ENCODE data around the gene KRT72. TPM values are rescaled to one million over a fixed set of nuclear protein-coding genes. Genes with fewer than 3 reads are reported as not detected.

KRT72 gene
- total and polyA plus RNA-seq, 2 experiments from 2014 or later: not detected

DNA sequence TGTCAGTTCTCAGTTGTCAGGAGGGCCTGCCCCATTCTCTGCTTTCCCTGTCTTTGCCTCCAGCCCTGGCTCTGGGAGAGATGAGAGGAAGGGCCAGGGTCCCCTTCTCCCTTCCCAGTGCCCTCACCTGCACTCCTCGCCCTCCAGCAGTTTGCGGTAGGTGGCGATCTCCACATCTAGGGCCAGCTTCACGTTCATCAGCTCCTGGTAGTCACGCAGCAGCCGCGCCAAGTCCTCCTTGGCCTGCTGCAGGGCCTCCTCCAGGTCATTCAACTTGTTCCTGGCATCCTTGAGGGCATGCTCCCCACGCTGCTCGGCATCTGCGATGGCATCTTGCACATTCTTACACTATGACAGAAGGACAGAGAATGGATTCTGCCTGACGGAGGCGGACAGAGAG is 45.4 kb upstream of the KRT72 start:
- Mint-ChIP-seq H3K9me3 (0 out of 3 replicates have a peak, but pooled peaks cover 2% of the 10 kb centered on the region), H3K27ac (no peak overlapping the region), H3K4me3 (no peak overlapping the region), H3K27me3 (ENCODE audit: insufficient read depth, low read depth, poor library complexity) (no peaks in the 10 kb centered on the region), H3K4me1 (no peaks in the 10 kb centered on the region), H3K36me3 (ENCODE audit: low read depth) (no peaks in the 10 kb centered on the region)
- Histone ChIP-seq H3K27ac (ENCODE audit: low read depth) (no peak overlapping the region), H4K20me1 (replicated peaks; ENCODE audit: insufficient read depth) (no peaks in the 10 kb centered on the region), H3K9me2 (ENCODE audit: insufficient read depth) (no peaks in the 10 kb centered on the region), H3K4me1 (ENCODE audit: insufficient read depth) (no peaks in the 10 kb centered on the region), H3K79me2 (replicated peaks; ENCODE audit: insufficient read depth) (no peaks in the 10 kb centered on the region), H3K27me3 (ENCODE audit: insufficient read depth) (no peaks in the 10 kb centered on the region), H3F3A (replicated peaks; ENCODE audit: low read depth) (no peaks in the 10 kb centered on the region), H3K4me2 (no peak overlapping the region), H2AFZ (no peak overlapping the region), H3K36me3 (ENCODE audit: insufficient read depth) (no peaks in the 10 kb centered on the region), H3K4me3 (no peak overlapping the region)
- TF ChIP-seq, protein P1, sequence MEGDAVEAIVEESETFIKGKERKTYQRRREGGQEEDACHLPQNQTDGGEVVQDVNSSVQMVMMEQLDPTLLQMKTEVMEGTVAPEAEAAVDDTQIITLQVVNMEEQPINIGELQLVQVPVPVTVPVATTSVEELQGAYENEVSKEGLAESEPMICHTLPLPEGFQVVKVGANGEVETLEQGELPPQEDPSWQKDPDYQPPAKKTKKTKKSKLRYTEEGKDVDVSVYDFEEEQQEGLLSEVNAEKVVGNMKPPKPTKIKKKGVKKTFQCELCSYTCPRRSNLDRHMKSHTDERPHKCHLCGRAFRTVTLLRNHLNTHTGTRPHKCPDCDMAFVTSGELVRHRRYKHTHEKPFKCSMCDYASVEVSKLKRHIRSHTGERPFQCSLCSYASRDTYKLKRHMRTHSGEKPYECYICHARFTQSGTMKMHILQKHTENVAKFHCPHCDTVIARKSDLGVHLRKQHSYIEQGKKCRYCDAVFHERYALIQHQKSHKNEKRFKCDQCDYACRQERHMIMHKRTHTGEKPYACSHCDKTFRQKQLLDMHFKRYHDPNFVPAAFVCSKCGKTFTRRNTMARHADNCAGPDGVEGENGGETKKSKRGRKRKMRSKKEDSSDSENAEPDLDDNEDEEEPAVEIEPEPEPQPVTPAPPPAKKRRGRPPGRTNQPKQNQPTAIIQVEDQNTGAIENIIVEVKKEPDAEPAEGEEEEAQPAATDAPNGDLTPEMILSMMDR (conservative IDR thresholded peaks at IDR 0.05; ENCODE audit: low read depth in 2 of 2): peak in 1 of 2 experiments; percentile 54; a peak in 2 of 4 replicates
- TF ChIP-seq CREB1 (CRISPR knock-in tag; IDR thresholded peaks at IDR 0.05; ENCODE audit: low read depth) (no peak), NANOG (IDR thresholded peaks at IDR 0.05; ENCODE audit: borderline replicate concordance) (no peak), JUNB (IDR thresholded peaks at IDR 0.05; ENCODE audit: unreplicated experiment) (no peak)
- DNase-seq (ENCODE audit: low spot score) (peak; percentile 21), ATAC-seq (peak; percentile 73)

DNA sequence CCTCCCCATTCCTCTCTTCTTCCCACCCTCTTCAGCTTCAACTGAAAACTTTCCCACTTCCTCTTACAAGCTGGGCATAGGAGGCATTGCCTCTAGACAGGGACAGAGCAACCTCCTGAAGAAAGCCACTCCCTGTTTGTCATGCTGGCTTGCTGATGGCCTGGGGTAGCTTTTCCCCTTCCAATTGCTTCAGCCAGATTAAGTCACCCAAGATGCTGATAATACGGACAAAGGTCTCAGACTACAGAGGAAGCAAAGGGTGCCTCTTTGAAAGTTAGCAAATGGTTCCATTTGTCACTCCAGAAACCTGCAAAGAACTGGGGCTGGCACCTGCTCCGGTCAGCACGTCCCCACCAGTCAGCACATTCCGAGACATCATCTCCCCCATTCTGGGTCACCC is 44.7 kb upstream of the KRT72 start:
- Mint-ChIP-seq H3K36me3 (ENCODE audit: low read depth) (no peaks in the 10 kb centered on the region), H3K4me3 (no peak overlapping the region), H3K4me1 (no peaks in the 10 kb centered on the region), H3K27ac (no peak overlapping the region), H3K9me3 (no peaks in the 10 kb centered on the region), H3K27me3 (ENCODE audit: insufficient read depth, low read depth, poor library complexity) (no peaks in the 10 kb centered on the region)
- no peak overlapping the region for H3K4me3 ChIP-seq
- H2AFZ ChIP-seq: no peak overlapping the region
- DNase-seq (ENCODE audit: low spot score) (no peak), ATAC-seq (no peak)
- no peaks in the 10 kb centered on the region for H3K9me2 ChIP-seq (ENCODE audit: insufficient read depth)
- no peak overlapping the region for H3K27ac ChIP-seq (ENCODE audit: low read depth)
- no peaks in the 10 kb centered on the region for H3K79me2 ChIP-seq (replicated peaks; ENCODE audit: insufficient read depth)
- H3K4me1 ChIP-seq (ENCODE audit: insufficient read depth): no peaks in the 10 kb centered on the region
- no peaks in the 10 kb centered on the region for H3K36me3 ChIP-seq (ENCODE audit: insufficient read depth)
- no peaks in the 10 kb centered on the region for H3F3A ChIP-seq (replicated peaks; ENCODE audit: low read depth)
- H4K20me1 ChIP-seq (replicated peaks; ENCODE audit: insufficient read depth): no peaks in the 10 kb centered on the region
- no peaks in the 10 kb centered on the region for H3K27me3 ChIP-seq (ENCODE audit: insufficient read depth)
- H3K4me2 ChIP-seq: no peak overlapping the region
- TF ChIP-seq, protein P1 (conservative IDR thresholded peaks at IDR 0.05; ENCODE audit: low read depth in 2 of 2): no peak
- no peak for TF ChIP-seq POLR2AphosphoS5 (IDR thresholded peaks at IDR 0.05; ENCODE audit: low read depth)
- TF ChIP-seq ZNF331 (CRISPR knock-in tag; IDR thresholded peaks at IDR 0.05; ENCODE audit: low read depth): no peak
- TF ChIP-seq, protein P2, sequence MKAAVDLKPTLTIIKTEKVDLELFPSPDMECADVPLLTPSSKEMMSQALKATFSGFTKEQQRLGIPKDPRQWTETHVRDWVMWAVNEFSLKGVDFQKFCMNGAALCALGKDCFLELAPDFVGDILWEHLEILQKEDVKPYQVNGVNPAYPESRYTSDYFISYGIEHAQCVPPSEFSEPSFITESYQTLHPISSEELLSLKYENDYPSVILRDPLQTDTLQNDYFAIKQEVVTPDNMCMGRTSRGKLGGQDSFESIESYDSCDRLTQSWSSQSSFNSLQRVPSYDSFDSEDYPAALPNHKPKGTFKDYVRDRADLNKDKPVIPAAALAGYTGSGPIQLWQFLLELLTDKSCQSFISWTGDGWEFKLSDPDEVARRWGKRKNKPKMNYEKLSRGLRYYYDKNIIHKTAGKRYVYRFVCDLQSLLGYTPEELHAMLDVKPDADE (IDR thresholded peaks at IDR 0.05): no peak
- no peak for TF ChIP-seq EZH2 (IDR thresholded peaks at IDR 0.05; ENCODE audit: low read depth, unreplicated experiment)
- TF ChIP-seq EZH2phosphoT487 (IDR thresholded peaks at IDR 0.05; ENCODE audit: unreplicated experiment): no peak
- TF ChIP-seq NANOG (IDR thresholded peaks at IDR 0.05; ENCODE audit: borderline replicate concordance): no peak
- no peak for TF ChIP-seq STAT1 (IDR thresholded peaks at IDR 0.05; ENCODE audit: unreplicated experiment)
- no peak for TF ChIP-seq CREB1 (CRISPR knock-in tag; IDR thresholded peaks at IDR 0.05; ENCODE audit: low read depth)
- TF ChIP-seq, protein P3, sequence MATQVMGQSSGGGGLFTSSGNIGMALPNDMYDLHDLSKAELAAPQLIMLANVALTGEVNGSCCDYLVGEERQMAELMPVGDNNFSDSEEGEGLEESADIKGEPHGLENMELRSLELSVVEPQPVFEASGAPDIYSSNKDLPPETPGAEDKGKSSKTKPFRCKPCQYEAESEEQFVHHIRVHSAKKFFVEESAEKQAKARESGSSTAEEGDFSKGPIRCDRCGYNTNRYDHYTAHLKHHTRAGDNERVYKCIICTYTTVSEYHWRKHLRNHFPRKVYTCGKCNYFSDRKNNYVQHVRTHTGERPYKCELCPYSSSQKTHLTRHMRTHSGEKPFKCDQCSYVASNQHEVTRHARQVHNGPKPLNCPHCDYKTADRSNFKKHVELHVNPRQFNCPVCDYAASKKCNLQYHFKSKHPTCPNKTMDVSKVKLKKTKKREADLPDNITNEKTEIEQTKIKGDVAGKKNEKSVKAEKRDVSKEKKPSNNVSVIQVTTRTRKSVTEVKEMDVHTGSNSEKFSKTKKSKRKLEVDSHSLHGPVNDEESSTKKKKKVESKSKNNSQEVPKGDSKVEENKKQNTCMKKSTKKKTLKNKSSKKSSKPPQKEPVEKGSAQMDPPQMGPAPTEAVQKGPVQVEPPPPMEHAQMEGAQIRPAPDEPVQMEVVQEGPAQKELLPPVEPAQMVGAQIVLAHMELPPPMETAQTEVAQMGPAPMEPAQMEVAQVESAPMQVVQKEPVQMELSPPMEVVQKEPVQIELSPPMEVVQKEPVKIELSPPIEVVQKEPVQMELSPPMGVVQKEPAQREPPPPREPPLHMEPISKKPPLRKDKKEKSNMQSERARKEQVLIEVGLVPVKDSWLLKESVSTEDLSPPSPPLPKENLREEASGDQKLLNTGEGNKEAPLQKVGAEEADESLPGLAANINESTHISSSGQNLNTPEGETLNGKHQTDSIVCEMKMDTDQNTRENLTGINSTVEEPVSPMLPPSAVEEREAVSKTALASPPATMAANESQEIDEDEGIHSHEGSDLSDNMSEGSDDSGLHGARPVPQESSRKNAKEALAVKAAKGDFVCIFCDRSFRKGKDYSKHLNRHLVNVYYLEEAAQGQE (IDR thresholded peaks at IDR 0.05; ENCODE audit: unreplicated experiment): no peak

All from GM23338 (cell line).